MM.1S (cell line): ENCODE data around the gene AREL1.

Experiments used
- DNase-seq: peaks from one replicate; pipeline ENCODE4 v3.0.0-alpha.2; 2015
- H2AFZ ChIP-seq: fragments of 300-600 bp; sonication (generic); 2 replicates; pipeline ENCODE4 v1.6.0; 2016; ENCODE audit warnings: antibody characterized with exemption, low read length
- H3F3A ChIP-seq: fragments of 300-600 bp; sonication (generic); 2 replicates; pipeline ENCODE4 v1.6.1; 2016; ENCODE audit warnings: mild to moderate bottlenecking, antibody characterized with exemption, low read length, moderate library complexity, mixed read lengths; ENCODE audit not compliant: insufficient read depth
- H3K27ac ChIP-seq: fragments of 300-600 bp; sonication (generic); 2 replicates; pipeline ENCODE4 v1.5.1; 2016; ENCODE audit warnings: mild to moderate bottlenecking, low read length
- H3K27me3 ChIP-seq: fragments of 300-600 bp; sonication (generic); replicated peaks from 2 replicates; pipeline ENCODE4 v1.6.0; 2016; ENCODE audit warnings: low read length; ENCODE audit not compliant: insufficient read depth
- H3K36me3 ChIP-seq: fragments of 300-600 bp; sonication (generic); replicated peaks from 2 replicates; pipeline ENCODE4 v1.6.1; 2016; ENCODE audit warnings: mild to moderate bottlenecking, low read length, mixed read lengths; ENCODE audit not compliant: insufficient read depth
- H3K4me1 ChIP-seq: fragments of 300-600 bp; sonication (generic); 2 replicates; pipeline ENCODE4 v1.6.1; 2016; ENCODE audit warnings: low read length, mixed read lengths
- H3K4me2 ChIP-seq: fragments of 300-600 bp; sonication (generic); 2 replicates; pipeline ENCODE4 v1.6.0; 2016; ENCODE audit warnings: low read depth, low read length
- H3K4me3 ChIP-seq: fragments of 300-600 bp; sonication (generic); 2 replicates; pipeline ENCODE4 v1.5.1; 2016; ENCODE audit warnings: low read length, mixed read lengths
- H3K79me2 ChIP-seq: fragments of 300-600 bp; sonication (generic); 2 replicates; pipeline ENCODE4 v1.6.1; 2016; ENCODE audit warnings: mixed run types, low read length, mixed read lengths
- H3K9ac ChIP-seq: fragments of 300-600 bp; sonication (generic); 2 replicates; pipeline ENCODE4 v1.6.1; 2016; ENCODE audit warnings: low read length, mixed read lengths
- H3K9me2 ChIP-seq: fragments of 300-600 bp; sonication (generic); replicated peaks from 2 replicates; pipeline ENCODE4 v1.6.1; 2016; ENCODE audit warnings: mild to moderate bottlenecking, low read length, mixed read lengths; ENCODE audit not compliant: insufficient read depth
- H3K9me3 ChIP-seq: fragments of 300-600 bp; sonication (generic); replicated peaks from 2 replicates; pipeline ENCODE4 v1.6.1; 2016; ENCODE audit warnings: mild to moderate bottlenecking, low read length, mixed read lengths; ENCODE audit not compliant: insufficient read depth
- H4K20me1 ChIP-seq: fragments of 300-600 bp; sonication (generic); 2 replicates; pipeline ENCODE4 v1.6.1; 2016; ENCODE audit warnings: mild to moderate bottlenecking, low read length, moderate library complexity, mixed read lengths; ENCODE audit not compliant: insufficient read depth
- CTCF ChIP-seq: fragments of 300-600 bp; sonication (generic); IDR thresholded peaks from 2 replicates; pipeline ENCODE4 v1.5.1; 2016; ENCODE audit warnings: antibody characterized with exemption, low read length, mixed read lengths
- EZH2 ChIP-seq: fragments of 300-600 bp; sonication (generic); optimal IDR thresholded peaks from 2 replicates; pipeline ENCODE3; 2017; ENCODE audit warnings: low read depth, mild to moderate bottlenecking, antibody characterized with exemption, low read length, mixed read lengths
- EZH2phosphoT487 ChIP-seq: fragments of 300-600 bp; sonication (generic); IDR thresholded peaks from 2 replicates; pipeline ENCODE4 v1.6.1; 2018; ENCODE audit warnings: antibody characterized with exemption, low read length

AREL1 gene

DNA sequence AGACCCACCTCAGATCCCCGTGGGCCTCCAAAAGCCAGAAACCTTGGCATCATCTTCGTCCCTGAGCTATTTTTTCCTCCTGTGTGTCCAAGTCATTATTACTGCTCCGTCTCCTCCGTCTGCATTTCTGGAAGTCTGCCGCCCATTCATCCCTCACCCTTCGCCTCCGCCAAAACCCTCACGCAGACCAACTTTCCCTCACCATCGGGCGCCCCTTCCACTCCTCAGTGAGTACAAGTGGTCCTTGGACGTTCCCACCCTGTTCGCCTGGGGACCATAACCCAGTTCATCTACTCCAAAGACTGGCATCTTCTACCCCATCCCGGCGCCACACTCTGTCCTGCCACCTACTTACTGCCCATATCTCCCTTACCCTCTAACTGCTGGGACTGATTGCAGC, 97.1 kb downstream of the AREL1 start:
- H3K4me3 ChIP-seq: no peak overlapping the region
- H3K9me3 ChIP-seq: no peaks in the 10 kb centered on the region
- H2AFZ ChIP-seq: no peak overlapping the region
- H3K36me3 ChIP-seq: no peaks in the 10 kb centered on the region
- DNase-seq: no peak
- 0 out of 2 replicates have a peak, but pooled peaks cover 5% of the 10 kb centered on the region for H3K27me3 ChIP-seq
- H3K9me2 ChIP-seq: no peaks in the 10 kb centered on the region
- TF ChIP-seq EZH2 (no peak), CTCF (no peak), EZH2phosphoT487 (no peak)
- H3K4me1 ChIP-seq: no peaks in the 10 kb centered on the region
- no peak overlapping the region for H3K4me2 ChIP-seq
- no peaks in the 10 kb centered on the region for H3F3A ChIP-seq
- no peak overlapping the region for H3K9ac ChIP-seq
- H3K79me2 ChIP-seq: no peaks in the 10 kb centered on the region
- no peaks in the 10 kb centered on the region for H4K20me1 ChIP-seq
- no peak overlapping the region for H3K27ac ChIP-seq

DNA sequence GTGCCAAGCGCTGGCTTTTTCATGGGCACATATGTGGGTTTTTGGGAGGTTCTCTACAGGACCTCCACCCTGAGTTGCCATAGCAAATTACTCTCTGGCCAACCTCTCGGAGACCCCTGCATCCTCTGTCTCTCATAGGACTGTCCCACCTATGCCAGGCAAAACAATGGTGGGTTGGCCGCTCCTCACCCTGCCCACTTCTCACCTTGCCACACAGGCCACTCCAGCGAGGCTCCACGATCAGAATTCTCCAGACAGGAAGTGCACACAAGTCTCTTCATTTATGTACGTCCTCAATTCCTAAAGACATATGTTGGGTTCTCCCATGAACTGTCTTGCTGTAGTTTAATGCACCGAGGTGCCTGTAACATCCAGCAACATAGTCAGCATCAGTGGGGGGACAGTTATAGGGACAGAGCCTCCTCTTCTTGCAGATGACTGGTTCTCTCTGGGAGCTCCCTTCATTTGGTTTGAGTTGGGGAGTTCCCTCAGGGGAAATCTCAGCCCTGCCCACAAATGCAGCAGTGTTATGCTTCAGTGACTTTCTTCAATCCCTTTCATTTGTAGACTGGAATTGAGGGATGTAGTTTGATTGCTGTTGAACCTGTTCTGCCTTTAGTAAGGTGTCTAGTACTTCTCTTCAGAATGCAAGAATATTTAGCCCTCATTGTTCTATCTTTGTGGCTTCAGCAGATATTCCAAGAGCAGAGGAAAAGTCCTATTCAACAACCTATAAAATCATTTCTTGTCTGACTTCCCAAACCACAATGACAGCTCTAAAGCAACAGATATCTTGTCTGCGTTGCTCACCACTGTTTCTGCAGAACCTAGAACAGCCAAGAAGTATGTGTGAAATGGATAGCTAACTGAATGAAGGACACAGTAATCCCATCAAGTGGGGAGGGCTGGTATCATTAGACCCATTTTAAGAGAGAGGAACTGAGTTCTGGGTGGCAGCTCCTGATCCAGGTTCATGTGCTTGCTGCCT, 98.1 kb downstream of the AREL1 start:
- no peak overlapping the region for H2AFZ ChIP-seq

DNA sequence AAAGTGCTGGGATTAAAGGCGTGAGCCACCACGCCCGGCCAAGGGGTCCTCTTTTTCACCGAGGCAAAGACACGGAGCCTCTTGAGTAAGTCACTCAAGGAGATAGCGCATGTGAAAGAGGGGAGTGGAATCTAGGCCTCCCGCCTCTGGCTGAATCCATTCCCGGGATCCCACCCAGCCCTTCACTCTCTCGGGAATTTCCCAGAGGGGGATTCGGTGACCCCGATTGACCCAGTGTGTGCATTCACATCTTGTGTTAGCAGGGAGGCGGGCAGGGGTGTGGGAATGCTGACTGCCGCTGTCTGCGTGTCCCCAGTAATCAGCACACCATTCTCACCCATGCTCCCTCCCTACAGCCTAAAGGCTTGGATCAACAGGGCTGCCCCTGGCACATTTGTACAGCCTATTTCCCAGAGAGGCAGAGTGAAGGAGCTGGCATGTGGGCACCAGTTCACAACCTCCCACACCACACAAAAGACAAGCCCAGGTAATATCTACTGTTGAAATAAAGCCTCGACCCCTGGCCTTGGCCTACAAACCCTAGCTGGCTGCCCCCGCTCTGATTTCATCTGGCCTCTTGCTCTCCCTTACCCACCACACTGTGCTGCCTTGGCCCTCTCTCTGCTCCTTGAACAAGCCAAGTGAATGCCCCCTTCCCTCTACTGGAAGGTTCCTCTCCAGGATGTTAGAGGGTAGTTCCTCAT, 99.5 kb downstream of the AREL1 start:
- H3K4me1 ChIP-seq: no peaks in the 10 kb centered on the region
- H3K9me2 ChIP-seq: no peaks in the 10 kb centered on the region
- H4K20me1 ChIP-seq: no peaks in the 10 kb centered on the region
- no peak overlapping the region for H3K4me3 ChIP-seq
- no peak overlapping the region for H2AFZ ChIP-seq
- H3K9me3 ChIP-seq: no peaks in the 10 kb centered on the region
- H3K27ac ChIP-seq: no peak overlapping the region
- no peak overlapping the region for H3K9ac ChIP-seq
- no peak for DNase-seq
- H3K4me2 ChIP-seq: no peak overlapping the region
- H3K79me2 ChIP-seq: no peaks in the 10 kb centered on the region
- H3K27me3 ChIP-seq: 0 out of 2 replicates have a peak, but pooled peaks cover 5% of the 10 kb centered on the region
- no peaks in the 10 kb centered on the region for H3F3A ChIP-seq
- TF ChIP-seq CTCF: no peak
- TF ChIP-seq EZH2: no peak
- no peak for TF ChIP-seq EZH2phosphoT487
- no peaks in the 10 kb centered on the region for H3K36me3 ChIP-seq

More for the DNA sequence above, 98.1 kb downstream of the AREL1 start:
- no peaks in the 10 kb centered on the region for H3K79me2 ChIP-seq
- H3K36me3 ChIP-seq: no peaks in the 10 kb centered on the region
- 0 out of 2 replicates have a peak, but pooled peaks cover 5% of the 10 kb centered on the region for H3K27me3 ChIP-seq
- H3K9me3 ChIP-seq: no peaks in the 10 kb centered on the region
- H3K4me1 ChIP-seq: no peaks in the 10 kb centered on the region
- no peak for DNase-seq
- H4K20me1 ChIP-seq: no peaks in the 10 kb centered on the region
- H3K4me3 ChIP-seq: no peak overlapping the region
- TF ChIP-seq EZH2: no peak
- TF ChIP-seq CTCF: no peak
- no peak for TF ChIP-seq EZH2phosphoT487
- no peak overlapping the region for H3K4me2 ChIP-seq
- no peaks in the 10 kb centered on the region for H3F3A ChIP-seq
- no peak overlapping the region for H3K27ac ChIP-seq
- H3K9ac ChIP-seq: no peak overlapping the region
- no peaks in the 10 kb centered on the region for H3K9me2 ChIP-seq
